ENCODE measurements around the gene CDH1.
A peak's percentile ranks its signal among the peaks of the same experiment; 100 is the strongest.
"Not testable (repeated sequence)": the region's sequence is repeated elsewhere in the genome, so short reads cannot be mapped to it uniquely, and the experiment has no call there.

CDH1 gene

GRCh38 chr16:68790944-68791343, 53.9 kb downstream of the CDH1 start:
- DNase-seq (ENCODE audit: low spot score), result no peak

- peak; percentile 23 for DNase-seq (ENCODE audit: low spot score)
These were observed 55.6 kb downstream of the CDH1 start for GRCh38 chr16:68792465-68793324.

- no peak for DNase-seq (ENCODE audit: low spot score)
These were observed 56.3 kb downstream of the CDH1 start for GRCh38 chr16:68793401-68793857.

GRCh38 chr16:68798398-68798797, 61.3 kb downstream of the CDH1 start:
- no peak for DNase-seq (ENCODE audit: low spot score)

- peak; percentile 82 for DNase-seq (ENCODE audit: low spot score)
These were observed 63.3 kb downstream of the CDH1 start for GRCh38 chr16:68800257-68800875.

- no peak for DNase-seq (ENCODE audit: low spot score)
These were observed 65.1 kb downstream of the CDH1 start for GRCh38 chr16:68802190-68802589.

GRCh38 chr16:68806422-68806821, 69.3 kb downstream of the CDH1 start:
- no peak for DNase-seq (ENCODE audit: low spot score)

GRCh38 chr16:68806981-68807380, 69.9 kb downstream of the CDH1 start:
- DNase-seq (ENCODE audit: low spot score), result no peak

GRCh38 chr16:68814516-68814915, 77.4 kb downstream of the CDH1 start:
- DNase-seq (ENCODE audit: low spot score), result no peak

GRCh38 chr16:68823401-68824135, 86.5 kb downstream of the CDH1 start:
- DNase-seq (ENCODE audit: low spot score), result no peak

- no peak for DNase-seq (ENCODE audit: low spot score)
These were observed 88.3 kb downstream of the CDH1 start for GRCh38 chr16:68825427-68825826.

- DNase-seq (ENCODE audit: low spot score), result no peak
These were observed 89.6 kb downstream of the CDH1 start for GRCh38 chr16:68826652-68827051.

- DNase-seq (ENCODE audit: low spot score), result no peak
These were observed 96.2 kb downstream of the CDH1 start for GRCh38 chr16:68833251-68833650.

- DNase-seq (ENCODE audit: low spot score), result no peak
These were observed 97.5 kb downstream of the CDH1 start for GRCh38 chr16:68834550-68834949.

- DNase-seq (ENCODE audit: low spot score), result no peak
These were observed 98.9 kb downstream of the CDH1 start for GRCh38 chr16:68835970-68836369.

GRCh38 chr16:68839831-68840230, 102.7 kb downstream of the CDH1 start:
- no peak for DNase-seq (ENCODE audit: low spot score)

GRCh38 chr16:68842964-68843481, 105.9 kb downstream of the CDH1 start:
- not testable (repeated sequence) for DNase-seq (ENCODE audit: low spot score)

GRCh38 chr16:68843482-68844210, 106.6 kb downstream of the CDH1 start, which contains the start of gene TANGO6:
TANGO6 (plus strand) TSS chr16:68843531; CDS start chr16:68843618, 87 bp downstream.
- DNase-seq (ENCODE audit: low spot score), result peak; percentile 87

- DNase-seq (ENCODE audit: low spot score), result no peak
These were observed 107.1 kb downstream of the CDH1 start for GRCh38 chr16:68844211-68844564.

- no peak for DNase-seq (ENCODE audit: low spot score)
These were observed 111.7 kb downstream of the CDH1 start for GRCh38 chr16:68848786-68849185.

- DNase-seq (ENCODE audit: low spot score), result no peak
These were observed 113.4 kb downstream of the CDH1 start for GRCh38 chr16:68850481-68850880.

GRCh38 chr16:68851601-68852000, 114.5 kb downstream of the CDH1 start:
- no peak for DNase-seq (ENCODE audit: low spot score)
